ENCODE measurements around the gene RNF157. TPM values are rescaled to one million over a fixed set of nuclear protein-coding genes. Genes with fewer than 3 reads are reported as not detected.

RNF157 gene
- total and polyA plus RNA-seq, 9 of the 15 experiments (the other 6 are each of a cell fraction or from before 2014, with no cell fraction given): 8.1 to 31.7 (median 20.8) TPM

DNA sequence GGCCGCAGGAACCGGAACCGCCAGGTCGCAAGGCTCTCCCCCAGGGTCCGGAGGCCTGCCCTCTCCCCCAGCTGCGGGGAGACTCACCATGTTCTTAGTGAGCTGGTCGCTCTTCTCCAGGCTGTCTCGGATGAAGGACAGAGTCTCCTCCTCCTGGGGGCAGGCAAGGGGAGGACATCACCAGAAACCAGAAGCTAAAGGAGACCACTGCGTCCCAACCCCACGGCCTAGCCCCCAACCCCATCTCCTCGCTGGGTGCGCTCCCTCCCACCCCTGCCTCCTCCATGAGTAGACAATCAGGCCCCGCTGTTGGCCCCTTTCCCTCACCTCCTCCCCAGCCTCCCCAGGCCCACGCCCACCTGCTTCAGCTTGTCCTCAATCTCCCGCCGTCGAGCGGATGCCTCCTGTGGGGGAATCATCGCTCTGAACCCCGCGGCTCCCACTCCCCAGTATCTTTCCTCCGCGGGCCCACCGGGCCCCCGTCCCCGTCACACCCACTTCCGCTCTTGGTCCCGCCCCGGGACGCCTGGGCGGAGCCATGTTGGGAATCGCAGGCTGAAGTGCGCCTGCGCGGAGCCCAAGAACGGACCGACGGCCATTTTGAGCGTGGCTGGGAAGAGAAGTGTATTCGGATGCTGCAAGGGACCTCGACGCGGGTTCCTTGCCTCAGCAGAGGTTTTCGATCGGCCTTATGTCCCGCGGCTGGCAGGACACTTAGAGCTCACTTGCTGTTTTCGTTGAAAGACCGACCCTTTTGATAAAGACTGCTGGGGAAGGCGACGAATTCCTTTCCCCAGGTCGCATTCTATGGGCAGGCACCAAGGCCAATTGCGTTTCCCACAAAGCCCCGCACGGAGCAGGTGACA, 136.8 kb downstream of the RNF157 start, which contains the start of gene EXOC7 (continued):
- TF ChIP-seq, protein P1, sequence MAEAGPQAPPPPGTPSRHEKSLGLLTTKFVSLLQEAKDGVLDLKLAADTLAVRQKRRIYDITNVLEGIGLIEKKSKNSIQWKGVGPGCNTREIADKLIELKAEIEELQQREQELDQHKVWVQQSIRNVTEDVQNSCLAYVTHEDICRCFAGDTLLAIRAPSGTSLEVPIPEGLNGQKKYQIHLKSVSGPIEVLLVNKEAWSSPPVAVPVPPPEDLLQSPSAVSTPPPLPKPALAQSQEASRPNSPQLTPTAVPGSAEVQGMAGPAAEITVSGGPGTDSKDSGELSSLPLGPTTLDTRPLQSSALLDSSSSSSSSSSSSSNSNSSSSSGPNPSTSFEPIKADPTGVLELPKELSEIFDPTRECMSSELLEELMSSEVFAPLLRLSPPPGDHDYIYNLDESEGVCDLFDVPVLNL (CRISPR knock-in tag; IDR thresholded peaks at IDR 0.05; ENCODE audit: low read depth): no peak
- TF ChIP-seq BHLHE40 (IDR thresholded peaks at IDR 0.05; ENCODE audit: low read length): no peak
- no peak for TF ChIP-seq ZNF174 (CRISPR knock-in tag; IDR thresholded peaks at IDR 0.05)
- no peak for TF ChIP-seq FOXM1 (IDR thresholded peaks at IDR 0.05; ENCODE audit: low read depth)
- 0 out of 2 replicates have a peak, but pooled peaks have one; percentile 24 for TF ChIP-seq FOXM1 (CRISPR knock-in tag; IDR thresholded peaks at IDR 0.05; ENCODE audit: low read depth)
- TF ChIP-seq TAF9B (IDR thresholded peaks at IDR 0.05; ENCODE audit: partially characterized antibody): peak; percentile 30
- TF ChIP-seq TCF7 (IDR thresholded peaks at IDR 0.05; ENCODE audit: borderline replicate concordance): no peak
- TF ChIP-seq ZC3H4 (CRISPR knock-in tag; IDR thresholded peaks at IDR 0.05; ENCODE audit: borderline replicate concordance): no peak
- TF ChIP-seq PCBP2 (IDR thresholded peaks at IDR 0.05; ENCODE audit: low read depth, low read length, poor library complexity, severe bottlenecking): no peak
- peak; percentile 37 for TF ChIP-seq ARHGAP35 (IDR thresholded peaks at IDR 0.05; ENCODE audit: partially characterized antibody)
- TF ChIP-seq KDM5B (IDR thresholded peaks at IDR 0.05; ENCODE audit: insufficient replicate concordance, low read depth, low read length): peak; percentile 74
- no peak for TF ChIP-seq POLR2AphosphoS2 (IDR thresholded peaks at IDR 0.05; ENCODE audit: low read length)
- TF ChIP-seq FOXP1 (CRISPR knock-in tag; IDR thresholded peaks at IDR 0.05): no peak
- no peak for TF ChIP-seq RAD21 (CRISPR knock-in tag; conservative IDR thresholded peaks at IDR 0.05 in 1 of 2, IDR thresholded peaks at IDR 0.05 in 1 of 2)
- TF ChIP-seq, protein P2, sequence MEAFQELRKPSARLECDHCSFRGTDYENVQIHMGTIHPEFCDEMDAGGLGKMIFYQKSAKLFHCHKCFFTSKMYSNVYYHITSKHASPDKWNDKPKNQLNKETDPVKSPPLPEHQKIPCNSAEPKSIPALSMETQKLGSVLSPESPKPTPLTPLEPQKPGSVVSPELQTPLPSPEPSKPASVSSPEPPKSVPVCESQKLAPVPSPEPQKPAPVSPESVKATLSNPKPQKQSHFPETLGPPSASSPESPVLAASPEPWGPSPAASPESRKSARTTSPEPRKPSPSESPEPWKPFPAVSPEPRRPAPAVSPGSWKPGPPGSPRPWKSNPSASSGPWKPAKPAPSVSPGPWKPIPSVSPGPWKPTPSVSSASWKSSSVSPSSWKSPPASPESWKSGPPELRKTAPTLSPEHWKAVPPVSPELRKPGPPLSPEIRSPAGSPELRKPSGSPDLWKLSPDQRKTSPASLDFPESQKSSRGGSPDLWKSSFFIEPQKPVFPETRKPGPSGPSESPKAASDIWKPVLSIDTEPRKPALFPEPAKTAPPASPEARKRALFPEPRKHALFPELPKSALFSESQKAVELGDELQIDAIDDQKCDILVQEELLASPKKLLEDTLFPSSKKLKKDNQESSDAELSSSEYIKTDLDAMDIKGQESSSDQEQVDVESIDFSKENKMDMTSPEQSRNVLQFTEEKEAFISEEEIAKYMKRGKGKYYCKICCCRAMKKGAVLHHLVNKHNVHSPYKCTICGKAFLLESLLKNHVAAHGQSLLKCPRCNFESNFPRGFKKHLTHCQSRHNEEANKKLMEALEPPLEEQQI (IDR thresholded peaks at IDR 0.05): no peak
- peak; percentile 61; the same call in 1 of the 2 replicates for TF ChIP-seq ZNF263 (CRISPR knock-in tag; IDR thresholded peaks at IDR 0.05; ENCODE audit: borderline replicate concordance)
- TF ChIP-seq DACH1 (IDR thresholded peaks at IDR 0.05; ENCODE audit: partially characterized antibody): no peak
- no peak for TF ChIP-seq RFX1 (IDR thresholded peaks at IDR 0.05)
- TF ChIP-seq, protein P3, sequence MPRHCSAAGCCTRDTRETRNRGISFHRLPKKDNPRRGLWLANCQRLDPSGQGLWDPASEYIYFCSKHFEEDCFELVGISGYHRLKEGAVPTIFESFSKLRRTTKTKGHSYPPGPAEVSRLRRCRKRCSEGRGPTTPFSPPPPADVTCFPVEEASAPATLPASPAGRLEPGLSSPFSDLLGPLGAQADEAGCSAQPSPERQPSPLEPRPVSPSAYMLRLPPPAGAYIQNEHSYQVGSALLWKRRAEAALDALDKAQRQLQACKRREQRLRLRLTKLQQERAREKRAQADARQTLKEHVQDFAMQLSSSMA (CRISPR knock-in tag; IDR thresholded peaks at IDR 0.05): peak; percentile 96
- no peak for TF ChIP-seq FUS (optimal IDR thresholded peaks at IDR 0.05; ENCODE audit: low read depth, low read length)
